HG02642 (cell line): ENCODE results near the gene PPM1L.
A peak's percentile ranks its signal among the peaks of the same experiment; 100 is the strongest.

Source experiments
- ATAC-seq: cut with Tn5 transposase; IDR thresholded peaks from one replicate; pipeline ENCODE4 v1.9.1; 2021; ENCODE audit warnings: mild to moderate bottlenecking; ENCODE audit not compliant: unreplicated experiment, poor library complexity

PPM1L gene

DNA sequence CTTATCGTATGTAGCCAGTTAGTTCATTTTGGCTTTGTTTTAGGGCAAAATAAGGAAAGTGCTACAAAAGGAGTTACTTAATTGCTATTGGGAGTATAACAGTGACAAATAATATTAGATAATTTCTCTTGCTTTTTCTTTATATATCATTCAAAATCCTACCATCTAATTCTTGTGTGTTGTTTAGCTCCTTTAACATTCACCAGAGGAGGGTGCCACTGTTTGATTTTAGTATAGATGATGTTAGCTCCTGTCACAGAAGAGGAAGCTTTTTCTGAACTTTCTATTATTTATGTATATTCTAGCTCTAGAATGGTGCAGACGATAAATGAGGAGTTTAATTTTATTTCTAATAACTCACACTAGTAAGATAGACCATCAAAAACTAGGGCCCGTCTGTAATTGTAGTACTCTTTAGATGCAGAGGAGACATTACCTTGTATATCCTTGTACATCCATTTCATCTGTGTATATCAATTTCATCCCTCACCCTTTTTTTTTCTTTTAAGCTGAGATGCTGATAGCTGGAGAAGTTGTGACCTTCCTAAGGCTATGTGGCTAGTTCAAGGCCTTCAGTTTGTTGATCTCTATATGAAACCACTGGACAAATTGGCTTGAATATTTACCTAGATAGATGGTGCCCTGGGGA is 3.0 kb downstream of the PPM1L start:
- ATAC-seq: no peak

DNA sequence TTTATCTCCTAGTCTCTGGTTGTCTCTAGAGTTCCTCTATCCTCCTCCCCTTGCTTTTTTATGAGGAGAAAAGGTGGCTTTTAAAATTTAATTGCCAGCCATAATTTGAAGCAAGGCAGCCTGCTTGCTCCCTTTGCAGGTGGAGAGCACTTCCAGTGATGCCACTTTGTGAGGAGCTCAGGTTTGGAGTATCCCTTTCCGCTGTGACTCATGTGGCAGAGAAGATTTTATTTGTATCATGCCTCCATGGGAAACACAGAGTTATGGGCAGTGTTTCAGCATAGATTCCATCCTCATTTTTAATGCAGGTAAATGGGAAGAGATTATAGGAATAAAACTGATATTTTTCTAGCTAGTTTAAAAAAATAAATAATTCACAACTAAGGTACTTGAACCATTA is 7.0 kb downstream of the PPM1L start:
- ATAC-seq: no peak

GRCh38 chr3:160765211-160765610 is 9.2 kb downstream of the PPM1L start:
- ATAC-seq: no peak

DNA sequence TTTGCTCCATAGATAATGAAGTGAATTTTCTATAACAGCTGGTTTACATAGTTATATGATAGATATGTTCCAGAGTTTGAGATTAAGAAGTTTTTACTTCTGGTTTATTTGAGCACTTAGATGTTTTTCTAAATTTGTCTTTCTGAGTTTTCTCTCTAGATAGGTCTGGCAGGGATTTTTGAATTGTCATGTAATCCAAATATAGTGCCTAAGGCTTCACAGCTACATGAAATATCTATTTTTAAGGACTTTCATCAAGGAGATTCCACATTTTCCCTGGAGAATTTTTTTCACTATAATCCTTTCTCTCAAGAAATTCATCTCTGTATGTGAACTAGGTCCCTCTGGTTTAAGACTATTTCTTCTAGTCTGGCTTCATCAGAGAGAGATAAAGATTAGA is 12.0 kb downstream of the PPM1L start:
- no peak for ATAC-seq

DNA sequence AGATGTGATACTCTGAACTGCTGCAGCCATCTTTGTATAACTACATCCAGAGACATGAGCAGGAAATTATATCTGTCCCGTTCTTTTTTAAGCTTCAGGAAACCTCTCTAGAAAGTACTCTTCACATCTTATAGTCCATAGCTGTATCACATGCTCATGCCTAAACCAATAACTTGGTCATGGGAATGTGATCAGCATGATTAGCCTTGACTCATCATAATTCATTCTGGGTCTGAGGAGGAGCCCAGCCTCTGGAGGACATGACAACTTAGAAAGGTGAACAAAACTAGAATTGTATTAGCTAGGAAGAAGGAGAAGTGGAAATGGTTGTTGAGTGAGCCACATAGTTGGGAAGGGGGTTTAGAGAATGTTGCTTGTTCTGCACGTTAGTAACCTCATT is 12.9 kb downstream of the PPM1L start:
- no peak for ATAC-seq

DNA sequence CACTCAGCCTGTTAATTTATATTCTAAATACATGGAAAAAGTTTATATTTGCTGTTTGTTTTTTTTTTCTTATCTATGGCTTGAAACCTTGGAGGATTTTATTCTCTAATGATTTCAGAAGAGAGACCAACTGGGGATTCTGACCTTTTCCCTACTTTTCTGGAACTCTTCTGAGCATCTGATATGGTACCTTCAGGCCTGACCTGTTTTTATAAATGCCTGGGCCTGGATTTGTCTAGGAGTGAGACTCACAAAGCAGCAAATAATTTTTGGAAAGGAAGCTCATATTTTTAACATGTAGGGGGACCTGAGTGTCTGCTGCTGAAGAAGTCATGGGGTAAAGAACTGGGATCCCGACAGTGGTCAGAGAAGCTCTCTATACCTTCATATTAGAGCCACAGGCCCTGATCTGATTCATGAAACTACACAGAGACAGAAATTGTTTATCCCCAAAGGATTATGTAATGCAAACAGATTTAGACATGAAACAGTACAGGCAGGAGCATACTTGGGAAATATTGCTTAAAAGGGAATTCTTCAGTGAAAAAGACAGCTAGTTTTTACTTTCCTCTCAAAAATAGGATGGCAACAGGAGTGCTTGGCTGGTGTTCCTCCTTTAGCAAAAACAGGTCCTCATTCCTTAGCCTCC is 15.9 kb downstream of the PPM1L start:
- ATAC-seq: no peak

GRCh38 chr3:160773722-160774121 is 17.7 kb downstream of the PPM1L start:
- no peak for ATAC-seq

GRCh38 chr3:160774172-160774571 is 18.1 kb downstream of the PPM1L start:
- ATAC-seq: no peak

GRCh38 chr3:160778480-160778879 is 22.4 kb downstream of the PPM1L start:
- no peak for ATAC-seq

DNA sequence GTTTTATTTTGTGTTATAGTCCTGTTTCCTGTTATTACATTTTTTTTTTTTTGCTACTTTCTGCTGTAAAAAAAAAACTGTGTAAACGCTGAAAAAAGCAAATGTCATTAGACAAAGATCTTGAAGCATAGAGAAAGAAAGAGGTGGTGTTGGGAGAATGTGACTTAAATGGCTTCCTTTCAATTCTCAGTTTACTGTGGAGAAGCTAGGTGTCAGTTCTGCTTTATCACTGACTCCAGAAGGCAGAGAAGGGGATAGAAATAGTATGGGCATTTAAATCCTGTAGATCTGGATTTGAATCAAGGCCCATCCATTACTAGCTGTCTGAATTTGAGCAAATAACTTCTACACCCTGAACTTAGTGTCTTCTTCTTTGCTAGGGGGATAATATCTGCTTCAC is 23.0 kb downstream of the PPM1L start:
- ATAC-seq: no peak

- ATAC-seq: no peak
Measured at GRCh38 chr3:160780245-160780644, 24.2 kb downstream of the PPM1L start.

DNA sequence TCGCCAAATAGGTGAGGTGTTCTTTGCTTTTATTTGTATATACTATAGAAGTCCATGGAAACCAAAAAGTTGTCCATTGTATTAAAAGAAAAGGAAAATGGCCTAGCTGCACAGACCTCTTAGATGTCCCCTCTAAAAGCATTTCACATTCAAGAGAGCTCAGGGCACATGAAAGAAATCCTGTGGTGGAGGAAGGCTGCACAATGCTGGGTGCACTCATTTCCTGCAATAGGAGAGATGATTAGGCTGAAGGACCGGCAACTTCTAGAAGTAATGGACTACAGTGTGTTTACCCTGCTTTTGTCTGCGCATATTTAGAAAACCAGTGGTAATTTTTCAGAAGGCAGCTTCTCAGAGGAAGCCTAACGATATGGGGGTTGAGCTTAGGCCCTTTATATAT is 25.4 kb downstream of the PPM1L start:
- no peak for ATAC-seq

DNA sequence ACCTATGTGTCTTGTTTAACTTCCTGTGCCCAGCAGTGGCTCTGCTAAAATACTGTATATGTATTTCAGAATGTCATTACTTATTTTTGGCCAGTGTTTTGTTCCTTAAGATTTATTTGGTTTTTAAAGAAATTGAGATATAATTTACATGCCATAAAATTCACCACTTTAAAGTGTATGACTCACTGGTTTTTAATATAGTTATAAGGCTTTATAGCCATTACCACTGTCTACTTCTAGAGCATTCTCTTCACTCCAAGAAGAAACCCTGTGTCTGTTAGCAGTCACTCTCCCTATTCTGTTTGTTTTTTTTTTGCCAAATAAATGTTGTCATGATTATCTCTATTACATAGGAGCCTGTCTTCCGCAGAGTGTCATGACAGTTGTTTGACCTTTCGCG is 25.8 kb downstream of the PPM1L start:
- ATAC-seq: no peak

GRCh38 chr3:160784853-160785252 is 28.8 kb downstream of the PPM1L start:
- ATAC-seq: no peak

GRCh38 chr3:160790726-160791125 is 34.7 kb downstream of the PPM1L start:
- ATAC-seq: no peak

- no peak for ATAC-seq
Measured at GRCh38 chr3:160792540-160792939, 36.5 kb downstream of the PPM1L start.

- ATAC-seq: no peak
Measured at GRCh38 chr3:160793722-160794252, 37.8 kb downstream of the PPM1L start.

- no peak for ATAC-seq
Measured at GRCh38 chr3:160796089-160796812, 40.2 kb downstream of the PPM1L start.

DNA sequence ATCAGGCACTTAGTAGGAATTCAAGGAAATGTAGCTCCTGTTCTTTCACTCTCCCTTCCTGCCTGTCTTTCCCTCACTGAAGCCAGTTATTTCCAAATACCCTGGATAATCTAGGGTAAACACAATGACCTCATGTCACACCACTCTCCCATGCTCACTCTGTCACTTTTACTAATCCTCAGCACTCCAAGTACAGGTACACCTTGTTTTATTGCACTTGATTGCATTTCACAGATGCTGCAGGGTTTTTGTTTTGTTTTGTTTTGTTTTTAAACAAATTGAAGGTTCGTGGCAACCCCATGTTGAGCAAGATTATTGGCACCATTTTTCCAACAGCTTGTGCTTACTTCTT is 40.8 kb downstream of the PPM1L start:
- ATAC-seq: no peak

DNA sequence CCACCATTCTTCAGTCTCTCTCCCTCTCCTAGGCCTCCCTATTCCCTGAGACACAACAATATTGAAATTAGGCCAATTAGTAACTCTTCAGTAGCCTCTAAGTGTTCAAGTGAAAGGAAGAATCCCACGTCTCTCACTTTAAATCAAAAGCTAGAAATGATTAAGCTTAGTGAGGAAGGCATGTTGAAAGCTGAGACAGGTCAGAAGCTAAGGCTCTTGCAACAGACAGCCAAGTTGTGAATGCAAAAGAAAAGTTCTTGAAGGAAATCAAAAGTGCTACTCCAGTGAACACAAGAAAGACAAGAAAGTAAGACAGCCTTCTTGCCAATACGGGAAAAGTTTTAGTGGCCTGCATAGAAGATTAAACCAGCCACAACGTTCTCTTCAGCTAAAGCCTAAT is 41.3 kb downstream of the PPM1L start:
- no peak for ATAC-seq

DNA sequence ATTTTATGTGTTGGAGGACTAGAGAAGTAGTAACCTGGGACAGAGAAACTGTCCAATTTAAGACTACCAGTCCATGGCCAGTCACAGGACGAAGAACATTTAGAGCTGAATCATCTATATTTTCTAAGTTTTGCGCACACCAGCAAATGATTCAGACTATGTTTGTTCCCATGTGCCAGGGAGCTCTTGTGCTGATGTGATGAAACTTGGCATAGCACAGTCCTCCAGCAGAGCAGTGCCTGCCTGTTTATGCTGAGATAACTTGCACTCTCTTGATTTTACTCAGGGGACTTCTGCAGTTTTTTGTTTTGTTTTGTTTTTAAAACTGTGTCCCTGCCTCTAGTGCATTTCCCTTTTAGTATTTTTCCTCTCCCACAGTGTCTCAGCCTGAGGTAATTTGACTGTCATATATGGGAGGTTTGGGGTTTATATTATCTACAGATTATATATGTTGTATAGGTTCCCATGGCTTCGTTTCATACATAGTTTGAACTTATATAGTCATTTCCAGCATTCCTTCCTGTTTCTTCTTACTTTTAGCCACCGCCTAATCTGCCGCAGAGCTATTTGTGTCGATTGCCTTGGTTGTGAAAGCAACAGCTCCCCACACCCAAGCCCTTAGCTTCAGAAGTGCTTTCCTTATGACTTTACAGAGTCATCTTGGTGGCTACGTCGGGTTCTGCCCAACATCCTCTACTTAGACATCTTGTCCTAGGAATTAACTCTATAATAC is 45.5 kb downstream of the PPM1L start:
- peak; percentile 74 for ATAC-seq
